ENCODE measurements around the gene PLXNA4. TPM values are rescaled to one million over a fixed set of nuclear protein-coding genes. Genes with fewer than 3 reads are reported as not detected.

Gene PLXNA4
- total and polyA plus RNA-seq, 2 experiments from 2014 or later, result 0.08 to 0.80 TPM

DNA sequence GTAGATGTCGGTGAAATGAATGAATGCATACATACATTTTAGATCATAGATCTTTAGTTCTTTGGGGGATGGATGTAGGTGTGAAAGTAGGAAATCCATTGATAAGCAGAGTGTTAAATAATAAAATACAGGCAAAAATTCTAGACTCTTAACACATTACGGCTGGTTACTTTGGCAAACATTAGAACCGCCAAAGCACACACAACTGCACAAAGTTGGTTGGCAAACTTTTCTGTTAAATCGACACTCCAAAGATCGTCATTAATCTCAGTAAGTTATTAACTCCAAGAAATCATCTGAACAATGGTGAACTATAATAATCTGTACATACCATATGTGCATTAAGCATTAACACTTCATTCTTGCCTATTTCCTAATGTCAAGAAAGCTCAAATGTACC lies 231.2 kb downstream of the PLXNA4 start:
- Histone ChIP-seq H3K4me2 (no peak overlapping the region), H2AFZ (no peak overlapping the region), H4K20me1 (replicated peaks; ENCODE audit: insufficient read depth) (no peaks in the 10 kb centered on the region), H3K9me2 (ENCODE audit: insufficient read depth) (no peaks in the 10 kb centered on the region), H3F3A (replicated peaks; ENCODE audit: low read depth) (no peaks in the 10 kb centered on the region), H3K36me3 (ENCODE audit: insufficient read depth) (no peaks in the 10 kb centered on the region), H3K4me3 (no peak overlapping the region), H3K27ac (ENCODE audit: low read depth) (no peak overlapping the region), H3K27me3 (ENCODE audit: insufficient read depth) (no peaks in the 10 kb centered on the region), H3K79me2 (replicated peaks; ENCODE audit: insufficient read depth) (no peaks in the 10 kb centered on the region), H3K4me1 (ENCODE audit: insufficient read depth) (peaks cover 10% of the 10 kb centered on the region; the same call in 1 of the 2 replicates)
- no peak overlapping the region for H3K27ac Mint-ChIP-seq
- no peaks in the 10 kb centered on the region for H3K36me3 Mint-ChIP-seq (ENCODE audit: low read depth)
- DNase-seq (ENCODE audit: low spot score) (no peak), ATAC-seq (no peak)
- peaks cover 1% of the 10 kb centered on the region for H3K27me3 Mint-ChIP-seq (ENCODE audit: insufficient read depth, low read depth, poor library complexity)
- no peak overlapping the region for H3K4me3 Mint-ChIP-seq
- TF ChIP-seq CTCF (conservative IDR thresholded peaks at IDR 0.05; ENCODE audit: low read depth in 2 of 2), result no peak
- no peak for TF ChIP-seq ZNF114 (CRISPR knock-in tag; IDR thresholded peaks at IDR 0.05)
- TF ChIP-seq, protein P1, sequence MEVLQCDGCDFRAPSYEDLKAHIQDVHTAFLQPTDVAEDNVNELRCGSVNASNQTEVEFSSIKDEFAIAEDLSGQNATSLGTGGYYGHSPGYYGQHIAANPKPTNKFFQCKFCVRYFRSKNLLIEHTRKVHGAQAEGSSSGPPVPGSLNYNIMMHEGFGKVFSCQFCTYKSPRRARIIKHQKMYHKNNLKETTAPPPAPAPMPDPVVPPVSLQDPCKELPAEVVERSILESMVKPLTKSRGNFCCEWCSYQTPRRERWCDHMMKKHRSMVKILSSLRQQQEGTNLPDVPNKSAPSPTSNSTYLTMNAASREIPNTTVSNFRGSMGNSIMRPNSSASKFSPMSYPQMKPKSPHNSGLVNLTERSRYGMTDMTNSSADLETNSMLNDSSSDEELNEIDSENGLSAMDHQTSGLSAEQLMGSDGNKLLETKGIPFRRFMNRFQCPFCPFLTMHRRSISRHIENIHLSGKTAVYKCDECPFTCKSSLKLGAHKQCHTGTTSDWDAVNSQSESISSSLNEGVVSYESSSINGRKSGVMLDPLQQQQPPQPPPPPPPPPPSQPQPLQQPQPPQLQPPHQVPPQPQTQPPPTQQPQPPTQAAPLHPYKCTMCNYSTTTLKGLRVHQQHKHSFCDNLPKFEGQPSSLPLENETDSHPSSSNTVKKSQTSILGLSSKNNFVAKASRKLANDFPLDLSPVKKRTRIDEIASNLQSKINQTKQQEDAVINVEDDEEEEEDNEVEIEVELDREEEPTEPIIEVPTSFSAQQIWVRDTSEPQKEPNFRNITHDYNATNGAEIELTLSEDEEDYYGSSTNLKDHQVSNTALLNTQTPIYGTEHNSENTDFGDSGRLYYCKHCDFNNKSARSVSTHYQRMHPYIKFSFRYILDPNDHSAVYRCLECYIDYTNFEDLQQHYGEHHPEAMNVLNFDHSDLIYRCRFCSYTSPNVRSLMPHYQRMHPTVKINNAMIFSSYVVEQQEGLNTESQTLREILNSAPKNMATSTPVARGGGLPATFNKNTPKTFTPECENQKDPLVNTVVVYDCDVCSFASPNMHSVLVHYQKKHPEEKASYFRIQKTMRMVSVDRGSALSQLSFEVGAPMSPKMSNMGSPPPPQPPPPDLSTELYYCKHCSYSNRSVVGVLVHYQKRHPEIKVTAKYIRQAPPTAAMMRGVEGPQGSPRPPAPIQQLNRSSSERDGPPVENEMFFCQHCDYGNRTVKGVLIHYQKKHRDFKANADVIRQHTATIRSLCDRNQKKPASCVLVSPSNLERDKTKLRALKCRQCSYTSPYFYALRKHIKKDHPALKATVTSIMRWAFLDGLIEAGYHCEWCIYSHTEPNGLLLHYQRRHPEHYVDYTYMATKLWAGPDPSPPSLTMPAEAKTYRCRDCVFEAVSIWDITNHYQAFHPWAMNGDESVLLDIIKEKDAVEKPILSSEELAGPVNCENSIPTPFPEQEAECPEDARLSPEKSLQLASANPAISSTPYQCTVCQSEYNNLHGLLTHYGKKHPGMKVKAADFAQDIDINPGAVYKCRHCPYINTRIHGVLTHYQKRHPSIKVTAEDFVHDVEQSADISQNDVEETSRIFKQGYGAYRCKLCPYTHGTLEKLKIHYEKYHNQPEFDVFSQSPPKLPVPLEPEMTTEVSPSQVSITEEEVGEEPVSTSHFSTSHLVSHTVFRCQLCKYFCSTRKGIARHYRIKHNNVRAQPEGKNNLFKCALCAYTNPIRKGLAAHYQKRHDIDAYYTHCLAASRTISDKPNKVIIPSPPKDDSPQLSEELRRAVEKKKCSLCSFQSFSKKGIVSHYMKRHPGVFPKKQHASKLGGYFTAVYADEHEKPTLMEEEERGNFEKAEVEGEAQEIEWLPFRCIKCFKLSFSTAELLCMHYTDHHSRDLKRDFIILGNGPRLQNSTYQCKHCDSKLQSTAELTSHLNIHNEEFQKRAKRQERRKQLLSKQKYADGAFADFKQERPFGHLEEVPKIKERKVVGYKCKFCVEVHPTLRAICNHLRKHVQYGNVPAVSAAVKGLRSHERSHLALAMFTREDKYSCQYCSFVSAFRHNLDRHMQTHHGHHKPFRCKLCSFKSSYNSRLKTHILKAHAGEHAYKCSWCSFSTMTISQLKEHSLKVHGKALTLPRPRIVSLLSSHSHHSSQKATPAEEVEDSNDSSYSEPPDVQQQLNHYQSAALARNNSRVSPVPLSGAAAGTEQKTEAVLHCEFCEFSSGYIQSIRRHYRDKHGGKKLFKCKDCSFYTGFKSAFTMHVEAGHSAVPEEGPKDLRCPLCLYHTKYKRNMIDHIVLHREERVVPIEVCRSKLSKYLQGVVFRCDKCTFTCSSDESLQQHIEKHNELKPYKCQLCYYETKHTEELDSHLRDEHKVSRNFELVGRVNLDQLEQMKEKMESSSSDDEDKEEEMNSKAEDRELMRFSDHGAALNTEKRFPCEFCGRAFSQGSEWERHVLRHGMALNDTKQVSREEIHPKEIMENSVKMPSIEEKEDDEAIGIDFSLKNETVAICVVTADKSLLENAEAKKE (CRISPR knock-in tag; IDR thresholded peaks at IDR 0.05), result no peak
- TF ChIP-seq JUNB (IDR thresholded peaks at IDR 0.05; ENCODE audit: unreplicated experiment), result no peak
- TF ChIP-seq EZH2phosphoT487 (IDR thresholded peaks at IDR 0.05; ENCODE audit: unreplicated experiment), result no peak
- no peak for TF ChIP-seq POLR2AphosphoS5 (IDR thresholded peaks at IDR 0.05; ENCODE audit: low read depth)
- no peak for TF ChIP-seq CREB1 (CRISPR knock-in tag; IDR thresholded peaks at IDR 0.05; ENCODE audit: low read depth)
- TF ChIP-seq, protein P2, sequence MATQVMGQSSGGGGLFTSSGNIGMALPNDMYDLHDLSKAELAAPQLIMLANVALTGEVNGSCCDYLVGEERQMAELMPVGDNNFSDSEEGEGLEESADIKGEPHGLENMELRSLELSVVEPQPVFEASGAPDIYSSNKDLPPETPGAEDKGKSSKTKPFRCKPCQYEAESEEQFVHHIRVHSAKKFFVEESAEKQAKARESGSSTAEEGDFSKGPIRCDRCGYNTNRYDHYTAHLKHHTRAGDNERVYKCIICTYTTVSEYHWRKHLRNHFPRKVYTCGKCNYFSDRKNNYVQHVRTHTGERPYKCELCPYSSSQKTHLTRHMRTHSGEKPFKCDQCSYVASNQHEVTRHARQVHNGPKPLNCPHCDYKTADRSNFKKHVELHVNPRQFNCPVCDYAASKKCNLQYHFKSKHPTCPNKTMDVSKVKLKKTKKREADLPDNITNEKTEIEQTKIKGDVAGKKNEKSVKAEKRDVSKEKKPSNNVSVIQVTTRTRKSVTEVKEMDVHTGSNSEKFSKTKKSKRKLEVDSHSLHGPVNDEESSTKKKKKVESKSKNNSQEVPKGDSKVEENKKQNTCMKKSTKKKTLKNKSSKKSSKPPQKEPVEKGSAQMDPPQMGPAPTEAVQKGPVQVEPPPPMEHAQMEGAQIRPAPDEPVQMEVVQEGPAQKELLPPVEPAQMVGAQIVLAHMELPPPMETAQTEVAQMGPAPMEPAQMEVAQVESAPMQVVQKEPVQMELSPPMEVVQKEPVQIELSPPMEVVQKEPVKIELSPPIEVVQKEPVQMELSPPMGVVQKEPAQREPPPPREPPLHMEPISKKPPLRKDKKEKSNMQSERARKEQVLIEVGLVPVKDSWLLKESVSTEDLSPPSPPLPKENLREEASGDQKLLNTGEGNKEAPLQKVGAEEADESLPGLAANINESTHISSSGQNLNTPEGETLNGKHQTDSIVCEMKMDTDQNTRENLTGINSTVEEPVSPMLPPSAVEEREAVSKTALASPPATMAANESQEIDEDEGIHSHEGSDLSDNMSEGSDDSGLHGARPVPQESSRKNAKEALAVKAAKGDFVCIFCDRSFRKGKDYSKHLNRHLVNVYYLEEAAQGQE (IDR thresholded peaks at IDR 0.05; ENCODE audit: unreplicated experiment), result no peak
- no peak for TF ChIP-seq NANOG (IDR thresholded peaks at IDR 0.05; ENCODE audit: borderline replicate concordance)
- no peak for TF ChIP-seq ETS1 (IDR thresholded peaks at IDR 0.05)
- TF ChIP-seq ZNF331 (CRISPR knock-in tag; IDR thresholded peaks at IDR 0.05; ENCODE audit: low read depth), result no peak
- no peak for TF ChIP-seq EZH2 (IDR thresholded peaks at IDR 0.05; ENCODE audit: low read depth, unreplicated experiment)
- TF ChIP-seq STAT1 (IDR thresholded peaks at IDR 0.05; ENCODE audit: unreplicated experiment), result no peak
- H3K9me3 Mint-ChIP-seq, result no peaks in the 10 kb centered on the region
- H3K4me1 Mint-ChIP-seq, result peaks cover 12% of the 10 kb centered on the region

Data from GM23338 (cell line).